ENCODE results near the gene MDN1.

DNA sequence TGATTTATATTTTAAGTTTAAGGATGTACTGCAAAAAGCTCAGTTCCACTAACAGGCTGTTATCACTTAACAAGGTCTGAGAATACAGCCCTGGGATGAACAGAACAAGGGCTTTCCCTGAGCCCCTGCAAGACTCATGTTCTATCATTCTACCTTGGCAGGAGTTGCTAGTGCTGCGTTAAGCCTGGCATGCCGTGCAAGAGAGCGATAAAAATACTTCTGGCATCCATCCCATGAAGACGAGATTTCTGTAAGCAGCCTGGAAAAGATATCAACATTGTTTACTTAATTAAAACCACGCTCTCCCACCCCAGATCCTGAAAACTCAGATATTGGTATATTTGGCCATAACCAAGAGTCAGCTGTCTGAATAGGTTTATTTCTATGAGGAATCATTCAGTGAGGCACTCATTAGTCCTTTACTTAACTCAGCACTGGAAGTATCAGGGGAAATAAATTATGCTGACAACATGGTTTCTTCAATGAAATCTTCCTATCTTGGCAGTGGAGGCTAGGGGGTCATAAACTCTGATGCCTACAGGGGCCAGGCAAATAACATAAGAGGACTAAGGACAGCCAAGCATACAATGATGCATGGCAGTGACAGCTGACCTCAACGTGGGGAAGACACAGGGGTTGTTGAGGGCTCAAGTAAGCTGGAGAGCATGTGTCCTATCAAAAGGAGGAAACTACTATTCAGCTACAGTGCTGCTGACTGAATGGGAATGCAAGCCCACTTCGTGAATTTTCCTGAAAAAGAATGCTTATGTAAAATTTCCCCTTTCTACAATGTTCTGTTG lies 143.4 kb downstream of the MDN1 start:
- TF ChIP-seq, protein P1, sequence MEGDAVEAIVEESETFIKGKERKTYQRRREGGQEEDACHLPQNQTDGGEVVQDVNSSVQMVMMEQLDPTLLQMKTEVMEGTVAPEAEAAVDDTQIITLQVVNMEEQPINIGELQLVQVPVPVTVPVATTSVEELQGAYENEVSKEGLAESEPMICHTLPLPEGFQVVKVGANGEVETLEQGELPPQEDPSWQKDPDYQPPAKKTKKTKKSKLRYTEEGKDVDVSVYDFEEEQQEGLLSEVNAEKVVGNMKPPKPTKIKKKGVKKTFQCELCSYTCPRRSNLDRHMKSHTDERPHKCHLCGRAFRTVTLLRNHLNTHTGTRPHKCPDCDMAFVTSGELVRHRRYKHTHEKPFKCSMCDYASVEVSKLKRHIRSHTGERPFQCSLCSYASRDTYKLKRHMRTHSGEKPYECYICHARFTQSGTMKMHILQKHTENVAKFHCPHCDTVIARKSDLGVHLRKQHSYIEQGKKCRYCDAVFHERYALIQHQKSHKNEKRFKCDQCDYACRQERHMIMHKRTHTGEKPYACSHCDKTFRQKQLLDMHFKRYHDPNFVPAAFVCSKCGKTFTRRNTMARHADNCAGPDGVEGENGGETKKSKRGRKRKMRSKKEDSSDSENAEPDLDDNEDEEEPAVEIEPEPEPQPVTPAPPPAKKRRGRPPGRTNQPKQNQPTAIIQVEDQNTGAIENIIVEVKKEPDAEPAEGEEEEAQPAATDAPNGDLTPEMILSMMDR (IDR thresholded peaks at IDR 0.05), result no peak
- no peak for TF ChIP-seq ZFX (IDR thresholded peaks at IDR 0.05; ENCODE audit: borderline replicate concordance)

All from 22Rv1 (cell line).